ENCODE data around the gene MRGPRD. TPM values are rescaled to one million over a fixed set of nuclear protein-coding genes. Genes with fewer than 3 reads are reported as not detected.

The MRGPRD gene
- total RNA-seq, 1 experiment from 2014 or later = not detected

- no peak overlapping the region for H3K27ac ChIP-seq
- POLR2A ChIA-PET (ENCODE audit: unreplicated experiment) = no interaction called here
- no peak for TF ChIP-seq EZH2 (IDR thresholded peaks at IDR 0.05; ENCODE audit: low read depth)
- CTCF ChIA-PET = no interaction called here
- no peak overlapping the region for H3K4me2 ChIP-seq
- H3K4me3 ChIP-seq = no peak overlapping the region
- no peaks in the 10 kb centered on the region for H3K36me3 ChIP-seq (ENCODE audit: low read depth)
- H3F3A ChIP-seq (ENCODE audit: insufficient read depth, low read depth) = 0 out of 2 replicates have a peak, but pooled peaks cover 7% of the 10 kb centered on the region
- H3K79me2 ChIP-seq (ENCODE audit: low read depth) = no peaks in the 10 kb centered on the region
- H4K20me1 ChIP-seq (ENCODE audit: insufficient read depth) = no peaks in the 10 kb centered on the region
- H2AFZ ChIP-seq = no peak overlapping the region
- H3K9me3 ChIP-seq (ENCODE audit: insufficient read depth, low read depth) = no peaks in the 10 kb centered on the region
- no peak for DNase-seq
- no peaks in the 10 kb centered on the region for H3K4me1 ChIP-seq (replicated peaks; ENCODE audit: insufficient read depth)
- no peaks in the 10 kb centered on the region for H3K9me2 ChIP-seq (ENCODE audit: insufficient read depth)
- intact Hi-C loops (cut with micrococcal nuclease; ENCODE audit: unreplicated experiment) = no loop called here
- H3K27me3 ChIP-seq (ENCODE audit: insufficient read depth, low read depth) = no peaks in the 10 kb centered on the region
- no TSS peak for BruUV-seq (replicated peaks)
Observed at GRCh38 chr11:68938816-68939582, 41.8 kb downstream of the MRGPRD start.

- 0 out of 2 replicates have a peak, but pooled peaks cover 3% of the 10 kb centered on the region for H3F3A ChIP-seq (ENCODE audit: insufficient read depth, low read depth)
- no peaks in the 10 kb centered on the region for H3K27me3 ChIP-seq (ENCODE audit: insufficient read depth, low read depth)
- BruUV-seq (replicated peaks) = no TSS peak
- ChIA-PET POLR2A (ENCODE audit: unreplicated experiment) (interaction anchor here (0.7 kb wide), 1 partner anchor 247 kb away, joined by 4 read pairs; no protein-coding TSS in a partner anchor), CTCF (no interaction called here)
- no peaks in the 10 kb centered on the region for H3K36me3 ChIP-seq (ENCODE audit: low read depth)
- intact Hi-C loops (cut with micrococcal nuclease; ENCODE audit: unreplicated experiment) = no loop called here
- H3K79me2 ChIP-seq (ENCODE audit: low read depth) = no peaks in the 10 kb centered on the region
- H3K9me2 ChIP-seq (ENCODE audit: insufficient read depth) = no peaks in the 10 kb centered on the region
- H3K4me3 ChIP-seq = no peak overlapping the region
- DNase-seq = no peak
- no peaks in the 10 kb centered on the region for H3K9me3 ChIP-seq (ENCODE audit: insufficient read depth, low read depth)
- TF ChIP-seq, protein P1, sequence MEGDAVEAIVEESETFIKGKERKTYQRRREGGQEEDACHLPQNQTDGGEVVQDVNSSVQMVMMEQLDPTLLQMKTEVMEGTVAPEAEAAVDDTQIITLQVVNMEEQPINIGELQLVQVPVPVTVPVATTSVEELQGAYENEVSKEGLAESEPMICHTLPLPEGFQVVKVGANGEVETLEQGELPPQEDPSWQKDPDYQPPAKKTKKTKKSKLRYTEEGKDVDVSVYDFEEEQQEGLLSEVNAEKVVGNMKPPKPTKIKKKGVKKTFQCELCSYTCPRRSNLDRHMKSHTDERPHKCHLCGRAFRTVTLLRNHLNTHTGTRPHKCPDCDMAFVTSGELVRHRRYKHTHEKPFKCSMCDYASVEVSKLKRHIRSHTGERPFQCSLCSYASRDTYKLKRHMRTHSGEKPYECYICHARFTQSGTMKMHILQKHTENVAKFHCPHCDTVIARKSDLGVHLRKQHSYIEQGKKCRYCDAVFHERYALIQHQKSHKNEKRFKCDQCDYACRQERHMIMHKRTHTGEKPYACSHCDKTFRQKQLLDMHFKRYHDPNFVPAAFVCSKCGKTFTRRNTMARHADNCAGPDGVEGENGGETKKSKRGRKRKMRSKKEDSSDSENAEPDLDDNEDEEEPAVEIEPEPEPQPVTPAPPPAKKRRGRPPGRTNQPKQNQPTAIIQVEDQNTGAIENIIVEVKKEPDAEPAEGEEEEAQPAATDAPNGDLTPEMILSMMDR (conservative IDR thresholded peaks at IDR 0.05) = no peak
- no peak for TF ChIP-seq EZH2 (IDR thresholded peaks at IDR 0.05; ENCODE audit: low read depth)
- no peak overlapping the region for H3K4me2 ChIP-seq
- no peak overlapping the region for H3K27ac ChIP-seq
- no peak overlapping the region for H2AFZ ChIP-seq
- no peaks in the 10 kb centered on the region for H3K4me1 ChIP-seq (replicated peaks; ENCODE audit: insufficient read depth)
- no peaks in the 10 kb centered on the region for H4K20me1 ChIP-seq (ENCODE audit: insufficient read depth)
Observed at GRCh38 chr11:68938088-68938487, 42.7 kb downstream of the MRGPRD start.

DNA sequence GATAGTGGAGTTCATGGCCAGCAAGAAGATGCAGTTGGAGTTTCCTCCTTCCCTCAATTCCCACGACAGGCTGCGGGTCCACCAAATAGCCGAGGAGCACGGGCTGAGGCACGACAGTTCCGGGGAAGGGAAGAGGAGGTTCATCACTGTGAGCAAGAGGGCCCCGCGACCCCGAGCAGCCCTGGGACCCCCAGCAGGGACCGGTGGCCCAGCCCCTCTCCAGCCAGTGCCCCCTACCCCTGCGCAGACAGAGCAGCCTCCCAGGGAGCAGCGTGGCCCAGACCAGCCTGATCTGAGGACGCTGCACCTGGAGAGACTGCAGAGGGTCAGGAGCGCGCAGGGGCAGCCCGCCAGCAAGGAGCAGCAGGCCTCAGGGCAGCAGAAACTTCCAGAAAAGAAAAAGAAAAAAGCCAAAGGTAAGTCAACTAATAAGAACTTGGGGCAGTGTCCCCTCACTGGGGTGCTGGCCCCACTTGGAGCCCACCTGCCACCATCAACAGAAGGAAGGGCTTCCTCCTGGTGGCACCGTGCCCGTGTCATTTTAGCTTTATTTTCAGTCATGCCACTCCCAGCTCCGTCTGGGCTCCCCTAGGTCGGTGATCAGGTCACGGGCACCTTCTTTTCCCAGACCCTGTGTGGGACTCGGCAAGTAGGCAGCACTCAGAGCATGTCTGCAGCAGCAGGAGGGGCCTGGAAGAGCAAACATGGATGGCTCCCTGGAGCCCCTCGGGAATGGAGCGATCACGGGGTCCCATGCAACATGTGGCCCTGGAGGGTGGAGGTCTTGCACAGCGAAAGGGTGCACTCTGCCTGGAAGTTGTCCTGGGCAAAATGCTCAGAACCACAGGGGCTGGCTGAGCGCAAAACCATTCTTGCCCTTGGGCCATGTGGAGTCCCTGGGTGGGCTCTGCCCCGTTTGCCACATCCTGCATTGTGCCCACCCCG is 43.8 kb downstream of the MRGPRD start:
- Histone ChIP-seq H3K9me2 (ENCODE audit: insufficient read depth) (no peaks in the 10 kb centered on the region), H3K79me2 (ENCODE audit: low read depth) (no peaks in the 10 kb centered on the region), H3F3A (ENCODE audit: insufficient read depth, low read depth) (0 out of 2 replicates have a peak, but pooled peaks cover 3% of the 10 kb centered on the region), H3K36me3 (ENCODE audit: low read depth) (no peaks in the 10 kb centered on the region), H3K4me2 (no peak overlapping the region), H3K9me3 (ENCODE audit: insufficient read depth, low read depth) (no peaks in the 10 kb centered on the region), H3K4me3 (no peak overlapping the region), H3K27me3 (ENCODE audit: insufficient read depth, low read depth) (no peaks in the 10 kb centered on the region), H3K4me1 (replicated peaks; ENCODE audit: insufficient read depth) (no peaks in the 10 kb centered on the region), H4K20me1 (ENCODE audit: insufficient read depth) (no peaks in the 10 kb centered on the region), H3K27ac (no peak overlapping the region), H2AFZ (no peak overlapping the region)
- TF ChIP-seq, protein P1 (conservative IDR thresholded peaks at IDR 0.05) = no peak
- TF ChIP-seq EZH2 (IDR thresholded peaks at IDR 0.05; ENCODE audit: low read depth) = no peak
- no TSS peak for BruUV-seq (replicated peaks)
- ChIA-PET POLR2A (ENCODE audit: unreplicated experiment) (no interaction called here), CTCF (no interaction called here)
- DNase-seq = no peak
- intact Hi-C loops (cut with micrococcal nuclease; ENCODE audit: unreplicated experiment) = no loop called here

Data from PC-9 (cell line).